Lower lobe of right lung (tissue), 2 donors: Measurements from ENCODE around the gene COL5A1. TPM values are rescaled to one million over a fixed set of nuclear protein-coding genes. Genes with fewer than 3 reads are reported as not detected.
"Not testable (repeated sequence)": the region's sequence is repeated elsewhere in the genome, so short reads cannot be mapped to it uniquely, and the experiment has no call there.

Source experiments
- ATAC-seq, 2 donors: fragments of 200-7000 bp; cut with Tn5 transposase; one replicate each; pipeline ENCODE4 v1.9.1; 2020 to 2022; ENCODE audit warnings: mild to moderate bottlenecking in 2 of 2, moderate library complexity in 2 of 2
- DNase-seq: peaks from one replicate; pipeline ENCODE4 v3.0.0-alpha.2; 2020
- H3K27ac ChIP-seq: fragments of 200-600 bp; one replicate; pipeline ENCODE4 v1.8.0; 2022
- H3K27me3 ChIP-seq: fragments of 200-600 bp; one replicate; pipeline ENCODE4 v1.8.0; 2022; ENCODE audit warnings: low read depth
- H3K36me3 ChIP-seq: fragments of 200-600 bp; one replicate; pipeline ENCODE4 v1.8.0; 2022; ENCODE audit warnings: mild to moderate bottlenecking
- H3K4me1 ChIP-seq: fragments of 200-600 bp; one replicate; pipeline ENCODE4 v1.8.0; 2022
- H3K4me3 ChIP-seq: fragments of 200-600 bp; one replicate; pipeline ENCODE4 v1.8.0; 2022; ENCODE audit warnings: mild to moderate bottlenecking
- H3K9me3 ChIP-seq: fragments of 200-600 bp; one replicate; pipeline ENCODE4 v1.8.0; 2022
- intact Hi-C: fragments of 100-400 bp; cut with DNase I; formaldehyde crosslinking; loops from one replicate; pipeline ENCODE4 v1.11.0; 2022
- total RNA-seq: library from RNA; stranded (reverse); fragmentation: NEBNext Ultra II Directional; extraction: Animal tissue kit (Norgen Biotek cat#: 25700); gene quantifications from one replicate; pipeline ENCODE4 v1.2.1, GENCODE V29; 2021
- TF ChIP-seq, protein P1 (sequence below): fragments of 200-600 bp; IDR thresholded peaks from one replicate; pipeline ENCODE4 v1.8.0; 2022; ENCODE audit warnings: antibody characterized with exemption, mild to moderate bottlenecking
- donor health status: DM: no; HTN: yes; CAD: no; lungs with severe emphysema.

COL5A1 gene
- total RNA-seq, 1 donor from 2014 or later, result 29.0 TPM

DNA sequence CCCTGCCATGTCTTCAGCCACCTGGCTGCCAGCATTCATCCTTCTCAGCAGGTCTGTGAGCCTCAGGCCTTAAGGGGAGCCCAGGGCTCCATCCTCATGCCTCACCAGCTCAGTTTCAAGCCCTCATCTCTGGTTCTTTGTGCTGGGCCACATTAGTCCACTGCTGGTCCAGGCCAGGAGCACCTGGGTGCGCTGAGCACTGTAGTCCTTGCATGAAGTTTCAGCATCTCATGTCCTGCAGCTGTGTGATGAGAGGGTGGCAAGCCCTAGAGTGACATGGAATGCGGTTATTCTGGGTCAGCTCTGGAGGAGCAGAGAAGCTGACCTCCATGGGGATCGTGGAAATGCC lies 42.7 kb downstream of the COL5A1 start:
- ATAC-seq (no peak), DNase-seq (peak; percentile 18)
- intact Hi-C loops, result no loop called here
- Histone ChIP-seq H3K27ac (no peak overlapping the region), H3K4me1 (peaks cover 14% of the 10 kb centered on the region), H3K9me3 (no peaks in the 10 kb centered on the region), H3K27me3 (no peaks in the 10 kb centered on the region), H3K4me3 (no peak overlapping the region), H3K36me3 (no peaks in the 10 kb centered on the region)
- TF ChIP-seq, protein P1, sequence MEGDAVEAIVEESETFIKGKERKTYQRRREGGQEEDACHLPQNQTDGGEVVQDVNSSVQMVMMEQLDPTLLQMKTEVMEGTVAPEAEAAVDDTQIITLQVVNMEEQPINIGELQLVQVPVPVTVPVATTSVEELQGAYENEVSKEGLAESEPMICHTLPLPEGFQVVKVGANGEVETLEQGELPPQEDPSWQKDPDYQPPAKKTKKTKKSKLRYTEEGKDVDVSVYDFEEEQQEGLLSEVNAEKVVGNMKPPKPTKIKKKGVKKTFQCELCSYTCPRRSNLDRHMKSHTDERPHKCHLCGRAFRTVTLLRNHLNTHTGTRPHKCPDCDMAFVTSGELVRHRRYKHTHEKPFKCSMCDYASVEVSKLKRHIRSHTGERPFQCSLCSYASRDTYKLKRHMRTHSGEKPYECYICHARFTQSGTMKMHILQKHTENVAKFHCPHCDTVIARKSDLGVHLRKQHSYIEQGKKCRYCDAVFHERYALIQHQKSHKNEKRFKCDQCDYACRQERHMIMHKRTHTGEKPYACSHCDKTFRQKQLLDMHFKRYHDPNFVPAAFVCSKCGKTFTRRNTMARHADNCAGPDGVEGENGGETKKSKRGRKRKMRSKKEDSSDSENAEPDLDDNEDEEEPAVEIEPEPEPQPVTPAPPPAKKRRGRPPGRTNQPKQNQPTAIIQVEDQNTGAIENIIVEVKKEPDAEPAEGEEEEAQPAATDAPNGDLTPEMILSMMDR, result no peak

DNA sequence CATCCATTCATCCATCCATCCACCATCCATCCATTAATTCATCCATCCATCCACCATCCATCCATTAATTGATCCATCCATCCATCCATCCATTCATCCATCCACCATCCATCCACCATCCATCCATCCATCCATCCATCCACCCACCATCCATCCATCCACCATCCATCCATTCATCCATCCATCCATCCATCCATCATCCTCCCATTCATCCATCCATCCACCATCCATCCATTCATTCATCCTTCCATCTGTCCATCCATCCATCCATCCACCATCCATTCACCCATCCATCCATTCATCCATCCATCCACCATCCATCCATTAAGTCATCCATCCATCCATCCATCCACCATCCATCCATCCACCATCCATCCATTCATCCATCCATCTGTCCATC lies 43.3 kb downstream of the COL5A1 start:
- H3K4me3 ChIP-seq, DNase-seq, H3K9me3 ChIP-seq, H3K36me3 ChIP-seq, ATAC-seq, H3K27ac ChIP-seq, H3K27me3 ChIP-seq, intact Hi-C loops: not testable (repeated sequence)
- H3K4me1 ChIP-seq, result peaks cover 14% of the 10 kb centered on the region

DNA sequence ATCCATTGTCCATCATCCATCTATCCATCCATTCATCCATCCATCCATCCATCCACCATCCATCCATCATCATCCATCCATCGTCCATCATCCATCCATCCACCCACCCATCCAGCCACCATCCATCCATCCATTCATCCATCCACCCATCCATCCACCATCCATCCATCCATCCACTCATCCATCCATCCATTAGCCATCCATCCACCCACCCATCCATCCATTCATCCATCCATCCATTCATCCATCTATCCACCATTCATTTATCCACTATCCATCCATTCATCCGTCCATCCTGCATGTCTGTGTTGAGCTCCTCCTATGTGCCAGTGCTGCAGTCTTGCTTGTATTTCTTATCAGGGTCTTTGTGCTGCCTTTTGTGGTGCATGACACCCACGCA lies 44.2 kb downstream of the COL5A1 start:
- intact Hi-C loops, result no loop called here
- peaks cover 13% of the 10 kb centered on the region for H3K4me1 ChIP-seq
- TF ChIP-seq, protein P1, result no peak

DNA sequence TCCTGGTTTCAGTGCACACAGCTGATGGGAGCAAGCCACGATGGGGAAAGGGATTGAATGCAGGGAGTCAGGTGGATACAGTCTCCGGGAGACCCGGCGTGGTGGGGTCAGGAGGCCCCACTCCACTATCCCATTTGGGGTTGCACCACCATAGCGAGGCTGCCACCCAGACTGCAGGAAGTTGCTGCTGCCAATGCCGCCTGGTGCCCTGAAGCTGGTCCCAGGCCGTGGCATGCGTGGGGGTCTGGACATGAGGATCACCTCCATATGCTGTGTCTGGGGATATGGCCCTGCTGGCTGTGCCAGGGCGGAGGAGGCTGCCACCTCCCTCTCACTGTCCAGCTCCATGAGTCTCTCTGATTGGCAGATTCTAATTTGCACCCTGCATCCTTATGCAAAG lies 45.3 kb downstream of the COL5A1 start:
- Histone ChIP-seq H3K27me3 (no peaks in the 10 kb centered on the region), H3K9me3 (no peaks in the 10 kb centered on the region), H3K4me3 (no peak overlapping the region), H3K4me1 (peaks cover 5% of the 10 kb centered on the region), H3K27ac (no peak overlapping the region), H3K36me3 (no peaks in the 10 kb centered on the region)
- intact Hi-C loops, result no loop called here
- ATAC-seq, result no peak
- TF ChIP-seq, protein P1, result no peak
- peak; percentile 24 for DNase-seq

More for the DNA sequence above, 44.2 kb downstream of the COL5A1 start:
- H3K27ac ChIP-seq, result no peak overlapping the region
- no peaks in the 10 kb centered on the region for H3K36me3 ChIP-seq
- DNase-seq, result no peak
- H3K9me3 ChIP-seq, result no peaks in the 10 kb centered on the region
- ATAC-seq, result no peak
- H3K27me3 ChIP-seq, result no peaks in the 10 kb centered on the region
- H3K4me3 ChIP-seq, result no peak overlapping the region

DNA sequence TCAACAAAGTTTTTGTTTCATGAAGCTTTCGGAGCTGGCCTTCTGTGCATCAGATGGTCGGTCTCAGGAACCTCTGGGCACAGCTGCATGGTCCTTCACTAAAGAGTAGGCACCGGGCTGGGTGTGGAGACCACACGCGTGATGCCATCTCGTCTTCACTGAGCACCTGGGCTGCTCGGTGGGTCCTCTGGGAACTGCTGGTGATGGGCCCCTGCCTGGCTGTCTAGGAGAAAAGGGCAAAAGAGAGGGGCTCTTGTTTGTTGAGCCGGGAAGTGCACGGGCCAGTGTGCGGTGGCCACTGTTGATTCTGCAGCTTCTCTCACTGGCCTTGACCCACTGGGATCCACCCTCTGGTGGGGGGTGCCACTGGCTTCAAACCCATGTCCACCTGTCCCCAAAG lies 46.0 kb downstream of the COL5A1 start:
- no peaks in the 10 kb centered on the region for H3K36me3 ChIP-seq
- TF ChIP-seq, protein P1, result no peak
- intact Hi-C loops, result no loop called here
- H3K9me3 ChIP-seq, result no peaks in the 10 kb centered on the region
- H3K27ac ChIP-seq, result no peak overlapping the region
- ATAC-seq, result no peak
- H3K27me3 ChIP-seq, result no peaks in the 10 kb centered on the region
- peaks cover under 1% of the 10 kb centered on the region for H3K4me1 ChIP-seq
- H3K4me3 ChIP-seq, result no peak overlapping the region
- DNase-seq, result peak; percentile 16

DNA sequence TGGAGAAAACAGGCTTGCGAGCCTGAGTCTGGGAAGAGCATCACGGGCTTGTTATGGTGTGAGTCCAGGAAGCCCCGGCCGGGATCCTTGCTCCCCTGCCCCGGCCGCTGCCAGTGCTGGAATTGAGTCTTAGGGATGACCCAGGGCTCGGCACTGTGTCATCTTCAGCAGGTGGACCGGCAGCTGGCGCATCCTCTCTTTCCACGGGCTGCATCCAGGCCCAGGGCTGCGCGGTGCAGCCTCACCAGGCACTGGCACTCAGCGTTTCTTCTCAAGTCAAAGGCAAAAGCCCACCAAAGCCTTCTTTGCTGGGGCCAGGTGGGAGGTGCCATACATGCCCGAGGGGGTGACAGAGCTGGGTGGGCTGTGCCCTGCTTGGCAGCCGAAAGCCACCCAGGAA lies 46.6 kb downstream of the COL5A1 start:
- TF ChIP-seq, protein P1, result no peak
- Histone ChIP-seq H3K9me3 (no peaks in the 10 kb centered on the region), H3K4me1 (no peaks in the 10 kb centered on the region), H3K4me3 (no peak overlapping the region), H3K27ac (no peak overlapping the region), H3K27me3 (no peaks in the 10 kb centered on the region), H3K36me3 (no peaks in the 10 kb centered on the region)
- DNase-seq (peak; percentile 26), ATAC-seq (no peak)
- intact Hi-C loops, result no loop called here
